ENCODE data around the gene DTNA. TPM values are rescaled to one million over a fixed set of nuclear protein-coding genes. Genes with fewer than 3 reads are reported as not detected.

The DTNA gene
- total RNA-seq, 1 experiment from 2014 or later: not detected

DNA sequence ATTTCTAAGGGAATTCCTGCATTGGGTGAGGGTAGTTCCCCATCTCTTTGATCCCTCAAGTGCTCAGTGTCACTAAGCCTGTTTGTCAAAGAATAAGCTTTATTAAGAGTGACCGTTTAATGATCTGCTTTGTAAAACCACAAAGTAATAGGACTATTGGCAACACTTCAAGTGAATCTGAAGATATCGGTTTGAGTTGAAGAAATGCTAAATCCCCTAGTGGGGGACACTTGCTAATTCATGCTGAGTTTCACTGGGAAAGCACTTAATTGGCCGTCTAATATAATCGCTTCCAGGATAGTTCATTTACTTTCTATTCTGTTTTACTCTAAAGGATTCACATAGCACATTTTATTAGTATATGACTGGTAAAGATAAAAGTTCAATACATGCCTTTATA, 54.4 kb downstream of the DTNA start:
- H3K4me3 ChIP-seq: no peak overlapping the region
- no peak overlapping the region for H3K27ac ChIP-seq
- no TSS peak for BruUV-seq (replicated peaks)
- no peaks in the 10 kb centered on the region for H3K9me3 ChIP-seq (ENCODE audit: insufficient read depth, low read depth)
- H2AFZ ChIP-seq: no peak overlapping the region
- no peaks in the 10 kb centered on the region for H3F3A ChIP-seq (ENCODE audit: insufficient read depth, low read depth)
- H3K79me2 ChIP-seq (ENCODE audit: low read depth): no peaks in the 10 kb centered on the region
- no peaks in the 10 kb centered on the region for H3K9me2 ChIP-seq (ENCODE audit: insufficient read depth)
- ChIA-PET POLR2A (ENCODE audit: unreplicated experiment) (no interaction called here), CTCF (no interaction called here)
- no peak for TF ChIP-seq EZH2 (IDR thresholded peaks at IDR 0.05; ENCODE audit: low read depth)
- H4K20me1 ChIP-seq (ENCODE audit: insufficient read depth): no peaks in the 10 kb centered on the region
- no peaks in the 10 kb centered on the region for H3K4me1 ChIP-seq (replicated peaks; ENCODE audit: insufficient read depth)
- H3K27me3 ChIP-seq (ENCODE audit: insufficient read depth, low read depth): no peaks in the 10 kb centered on the region
- intact Hi-C loops (cut with micrococcal nuclease; ENCODE audit: unreplicated experiment): no loop called here
- H3K36me3 ChIP-seq (ENCODE audit: low read depth): no peaks in the 10 kb centered on the region
- no peak overlapping the region for H3K4me2 ChIP-seq
- no peak for DNase-seq

DNA sequence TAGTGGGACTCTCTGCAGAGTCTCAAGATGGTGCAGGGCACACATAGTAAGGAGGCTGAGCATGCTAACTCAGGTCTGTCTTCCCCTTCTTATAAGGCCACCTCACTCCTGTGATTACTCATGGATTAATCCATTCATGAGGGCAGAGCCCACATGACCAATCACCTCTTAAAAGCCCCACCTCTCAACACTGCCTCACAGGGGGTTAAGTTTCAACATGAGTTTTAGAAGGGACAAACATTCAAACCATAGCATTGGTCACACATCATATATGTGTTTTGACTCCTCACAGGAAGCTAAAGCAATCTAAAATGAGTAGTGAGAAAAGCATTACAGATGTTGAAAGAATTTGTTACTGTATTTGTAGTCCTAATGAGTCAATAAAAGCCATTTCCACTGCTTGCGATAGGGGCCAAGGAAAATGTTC, 57.5 kb downstream of the DTNA start:
- no peak overlapping the region for H3K4me2 ChIP-seq
- no peaks in the 10 kb centered on the region for H4K20me1 ChIP-seq (ENCODE audit: insufficient read depth)
- BruUV-seq (replicated peaks): no TSS peak
- ChIA-PET CTCF (no interaction called here), POLR2A (ENCODE audit: unreplicated experiment) (no interaction called here)
- no peaks in the 10 kb centered on the region for H3K36me3 ChIP-seq (ENCODE audit: low read depth)
- intact Hi-C loops (cut with micrococcal nuclease; ENCODE audit: unreplicated experiment): no loop called here
- H2AFZ ChIP-seq: no peak overlapping the region
- H3K27ac ChIP-seq: no peak overlapping the region
- no peaks in the 10 kb centered on the region for H3K79me2 ChIP-seq (ENCODE audit: low read depth)
- no peaks in the 10 kb centered on the region for H3K9me2 ChIP-seq (ENCODE audit: insufficient read depth)
- H3K4me1 ChIP-seq (replicated peaks; ENCODE audit: insufficient read depth): no peaks in the 10 kb centered on the region
- H3F3A ChIP-seq (ENCODE audit: insufficient read depth, low read depth): no peaks in the 10 kb centered on the region
- H3K27me3 ChIP-seq (ENCODE audit: insufficient read depth, low read depth): no peaks in the 10 kb centered on the region
- TF ChIP-seq EZH2 (IDR thresholded peaks at IDR 0.05; ENCODE audit: low read depth): no peak
- TF ChIP-seq, protein P1, sequence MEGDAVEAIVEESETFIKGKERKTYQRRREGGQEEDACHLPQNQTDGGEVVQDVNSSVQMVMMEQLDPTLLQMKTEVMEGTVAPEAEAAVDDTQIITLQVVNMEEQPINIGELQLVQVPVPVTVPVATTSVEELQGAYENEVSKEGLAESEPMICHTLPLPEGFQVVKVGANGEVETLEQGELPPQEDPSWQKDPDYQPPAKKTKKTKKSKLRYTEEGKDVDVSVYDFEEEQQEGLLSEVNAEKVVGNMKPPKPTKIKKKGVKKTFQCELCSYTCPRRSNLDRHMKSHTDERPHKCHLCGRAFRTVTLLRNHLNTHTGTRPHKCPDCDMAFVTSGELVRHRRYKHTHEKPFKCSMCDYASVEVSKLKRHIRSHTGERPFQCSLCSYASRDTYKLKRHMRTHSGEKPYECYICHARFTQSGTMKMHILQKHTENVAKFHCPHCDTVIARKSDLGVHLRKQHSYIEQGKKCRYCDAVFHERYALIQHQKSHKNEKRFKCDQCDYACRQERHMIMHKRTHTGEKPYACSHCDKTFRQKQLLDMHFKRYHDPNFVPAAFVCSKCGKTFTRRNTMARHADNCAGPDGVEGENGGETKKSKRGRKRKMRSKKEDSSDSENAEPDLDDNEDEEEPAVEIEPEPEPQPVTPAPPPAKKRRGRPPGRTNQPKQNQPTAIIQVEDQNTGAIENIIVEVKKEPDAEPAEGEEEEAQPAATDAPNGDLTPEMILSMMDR (conservative IDR thresholded peaks at IDR 0.05): no peak
- H3K9me3 ChIP-seq (ENCODE audit: insufficient read depth, low read depth): no peaks in the 10 kb centered on the region
- DNase-seq: no peak
- no peak overlapping the region for H3K4me3 ChIP-seq

DNA sequence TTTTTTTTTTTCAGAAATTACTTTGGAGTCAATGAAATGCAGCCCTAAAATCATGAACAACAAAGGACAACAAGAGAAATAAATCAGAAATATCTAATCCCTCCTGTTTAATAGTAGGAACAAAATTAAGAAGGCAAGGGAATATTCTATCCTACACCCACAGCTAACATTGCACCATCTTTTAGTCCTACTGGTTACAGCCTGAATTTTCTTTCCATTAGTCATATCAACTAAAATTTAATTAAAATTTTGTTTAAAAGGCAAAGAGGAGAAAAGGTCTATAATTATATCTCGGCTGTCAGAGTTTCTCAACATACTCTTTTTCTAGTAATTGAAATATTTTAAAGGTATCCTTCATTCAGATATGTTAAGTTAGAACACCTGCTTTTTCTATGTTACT, 61.9 kb downstream of the DTNA start:
- no peaks in the 10 kb centered on the region for H3K36me3 ChIP-seq (ENCODE audit: low read depth)
- H3K79me2 ChIP-seq (ENCODE audit: low read depth): no peaks in the 10 kb centered on the region
- no peak overlapping the region for H3K4me2 ChIP-seq
- no peaks in the 10 kb centered on the region for H3K27me3 ChIP-seq (ENCODE audit: insufficient read depth, low read depth)
- no peaks in the 10 kb centered on the region for H3K9me2 ChIP-seq (ENCODE audit: insufficient read depth)
- DNase-seq: no peak
- no TSS peak for BruUV-seq (replicated peaks)
- H2AFZ ChIP-seq: no peak overlapping the region
- ChIA-PET POLR2A (ENCODE audit: unreplicated experiment) (no interaction called here), CTCF (no interaction called here)
- H3K27ac ChIP-seq: no peak overlapping the region
- H3K9me3 ChIP-seq (ENCODE audit: insufficient read depth, low read depth): no peaks in the 10 kb centered on the region
- H3F3A ChIP-seq (ENCODE audit: insufficient read depth, low read depth): no peaks in the 10 kb centered on the region
- H3K4me1 ChIP-seq (replicated peaks; ENCODE audit: insufficient read depth): no peaks in the 10 kb centered on the region
- no peak for TF ChIP-seq EZH2 (IDR thresholded peaks at IDR 0.05; ENCODE audit: low read depth)
- TF ChIP-seq, protein P1 (conservative IDR thresholded peaks at IDR 0.05): no peak
- H4K20me1 ChIP-seq (ENCODE audit: insufficient read depth): no peaks in the 10 kb centered on the region
- H3K4me3 ChIP-seq: no peak overlapping the region
- intact Hi-C loops (cut with micrococcal nuclease; ENCODE audit: unreplicated experiment): no loop called here

DNA sequence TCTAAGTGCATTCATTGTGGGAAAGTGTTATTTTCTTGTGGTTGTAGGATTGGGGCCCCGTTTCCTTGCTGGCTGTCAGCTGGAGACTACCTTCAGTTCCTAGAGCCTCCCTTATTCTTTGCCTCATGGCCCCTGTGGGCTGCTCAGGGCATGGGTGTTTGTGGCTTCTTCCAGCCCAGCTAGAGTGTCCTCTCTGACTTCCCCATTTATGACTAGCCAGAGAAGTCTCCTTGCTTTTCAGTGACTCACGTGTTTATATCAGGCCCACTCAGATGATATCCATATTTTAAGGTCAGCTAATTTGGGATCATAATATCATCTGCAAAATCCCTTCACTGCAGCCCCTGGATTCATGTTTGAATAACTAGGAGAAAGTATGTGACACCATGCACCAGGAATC, 62.8 kb downstream of the DTNA start:
- no peak for DNase-seq
- no peak for TF ChIP-seq EZH2 (IDR thresholded peaks at IDR 0.05; ENCODE audit: low read depth)
- TF ChIP-seq, protein P1 (conservative IDR thresholded peaks at IDR 0.05): no peak
- ChIA-PET CTCF (no interaction called here), POLR2A (ENCODE audit: unreplicated experiment) (no interaction called here)
- no peaks in the 10 kb centered on the region for H3F3A ChIP-seq (ENCODE audit: insufficient read depth, low read depth)
- H3K36me3 ChIP-seq (ENCODE audit: low read depth): no peaks in the 10 kb centered on the region
- no peaks in the 10 kb centered on the region for H3K4me1 ChIP-seq (replicated peaks; ENCODE audit: insufficient read depth)
- H3K4me2 ChIP-seq: no peak overlapping the region
- no peaks in the 10 kb centered on the region for H3K9me2 ChIP-seq (ENCODE audit: insufficient read depth)
- H4K20me1 ChIP-seq (ENCODE audit: insufficient read depth): no peaks in the 10 kb centered on the region
- H3K27me3 ChIP-seq (ENCODE audit: insufficient read depth, low read depth): no peaks in the 10 kb centered on the region
- no peak overlapping the region for H3K27ac ChIP-seq
- no peaks in the 10 kb centered on the region for H3K9me3 ChIP-seq (ENCODE audit: insufficient read depth, low read depth)
- no peaks in the 10 kb centered on the region for H3K79me2 ChIP-seq (ENCODE audit: low read depth)
- intact Hi-C loops (cut with micrococcal nuclease; ENCODE audit: unreplicated experiment): no loop called here
- no peak overlapping the region for H2AFZ ChIP-seq
- no TSS peak for BruUV-seq (replicated peaks)
- no peak overlapping the region for H3K4me3 ChIP-seq
